ENCODE results near the gene CAPN5. TPM values are rescaled to one million over a fixed set of nuclear protein-coding genes. Genes with fewer than 3 reads are reported as not detected.

Gene CAPN5
- total and polyA plus RNA-seq, 2 of the 13 experiments (the other 11 are each of a cell fraction or from before 2014, with no cell fraction given), result 0.27 to 1.2 TPM

GRCh38 chr11:77139201-77139600, 72.4 kb downstream of the CAPN5 start (continued):
- no peak for TF ChIP-seq NFAT5 (CRISPR knock-in tag; IDR thresholded peaks at IDR 0.05)
- no peak for TF ChIP-seq ZBED4 (CRISPR knock-in tag; IDR thresholded peaks at IDR 0.05; ENCODE audit: borderline replicate concordance)

Measured in HepG2 (cell line).